Activated naive CD8-positive, alpha-beta T cell treated with anti-CD3 and anti-CD28 coated beads, Interleukin-2, amount 10 ng/mL, durations not matched to agents 7 days and 5 days (primary cell): ENCODE results near the gene AKAP17A. TPM values are rescaled to one million over a fixed set of nuclear protein-coding genes. Genes with fewer than 3 reads are reported as not detected.
"Not testable (repeated sequence)": the region's sequence is repeated elsewhere in the genome, so short reads cannot be mapped to it uniquely, and the experiment has no call there.

Experiments
- ATAC-seq: fragments of 150-1000 bp; cut with Tn5 transposase; one replicate; pipeline ENCODE4 v1.10.0; 2021; ENCODE audit warnings: low read depth, moderate library complexity
- POLR2A ChIA-PET: fragments of 350-600 bp; sonication (Branson Sonifier 250); formaldehyde crosslinking; loops from one replicate; lab custom pipeline; 2021; ENCODE audit warnings: antibody characterized with exemption; lab: Charles Lee
- DNase-seq: peaks from one replicate; pipeline ENCODE4 v3.0.0; 2021
- H3K27ac Mint-ChIP-seq: one replicate; pipeline ENCODE4 v1.8.0; 2022; ENCODE audit warnings: mild to moderate bottlenecking, mixed read lengths
- H3K27me3 Mint-ChIP-seq: one replicate; pipeline ENCODE4 v1.8.0; 2022; ENCODE audit warnings: mild to moderate bottlenecking, moderate library complexity, mixed read lengths
- H3K36me3 Mint-ChIP-seq: one replicate; pipeline ENCODE4 v1.8.0; 2021; ENCODE audit warnings: mild to moderate bottlenecking, mixed read lengths
- H3K4me1 Mint-ChIP-seq: one replicate; pipeline ENCODE4 v1.8.0; 2021; ENCODE audit warnings: mixed read lengths
- H3K4me3 Mint-ChIP-seq: one replicate; pipeline ENCODE4 v1.8.0; 2022; ENCODE audit warnings: mild to moderate bottlenecking, moderate library complexity, mixed read lengths
- H3K9me3 Mint-ChIP-seq: one replicate; pipeline ENCODE4 v1.8.0; 2021; ENCODE audit warnings: mixed read lengths
- total RNA-seq, 2 experiments: library from RNA; stranded (reverse); gene quantifications; one replicate each; pipeline ENCODE4 v1.2.3, GENCODE V29; 2021

Gene AKAP17A, protein sequence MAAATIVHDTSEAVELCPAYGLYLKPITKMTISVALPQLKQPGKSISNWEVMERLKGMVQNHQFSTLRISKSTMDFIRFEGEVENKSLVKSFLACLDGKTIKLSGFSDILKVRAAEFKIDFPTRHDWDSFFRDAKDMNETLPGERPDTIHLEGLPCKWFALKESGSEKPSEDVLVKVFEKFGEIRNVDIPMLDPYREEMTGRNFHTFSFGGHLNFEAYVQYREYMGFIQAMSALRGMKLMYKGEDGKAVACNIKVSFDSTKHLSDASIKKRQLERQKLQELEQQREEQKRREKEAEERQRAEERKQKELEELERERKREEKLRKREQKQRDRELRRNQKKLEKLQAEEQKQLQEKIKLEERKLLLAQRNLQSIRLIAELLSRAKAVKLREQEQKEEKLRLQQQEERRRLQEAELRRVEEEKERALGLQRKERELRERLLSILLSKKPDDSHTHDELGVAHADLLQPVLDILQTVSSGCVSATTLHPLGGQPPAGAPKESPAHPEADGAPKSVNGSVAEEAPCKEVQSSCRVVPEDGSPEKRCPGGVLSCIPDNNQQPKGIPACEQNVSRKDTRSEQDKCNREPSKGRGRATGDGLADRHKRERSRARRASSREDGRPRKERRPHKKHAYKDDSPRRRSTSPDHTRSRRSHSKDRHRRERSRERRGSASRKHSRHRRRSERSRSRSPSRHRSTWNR
- 10 to 100 TPM; 87.8 to 88.1 TPM for total RNA-seq

DNA sequence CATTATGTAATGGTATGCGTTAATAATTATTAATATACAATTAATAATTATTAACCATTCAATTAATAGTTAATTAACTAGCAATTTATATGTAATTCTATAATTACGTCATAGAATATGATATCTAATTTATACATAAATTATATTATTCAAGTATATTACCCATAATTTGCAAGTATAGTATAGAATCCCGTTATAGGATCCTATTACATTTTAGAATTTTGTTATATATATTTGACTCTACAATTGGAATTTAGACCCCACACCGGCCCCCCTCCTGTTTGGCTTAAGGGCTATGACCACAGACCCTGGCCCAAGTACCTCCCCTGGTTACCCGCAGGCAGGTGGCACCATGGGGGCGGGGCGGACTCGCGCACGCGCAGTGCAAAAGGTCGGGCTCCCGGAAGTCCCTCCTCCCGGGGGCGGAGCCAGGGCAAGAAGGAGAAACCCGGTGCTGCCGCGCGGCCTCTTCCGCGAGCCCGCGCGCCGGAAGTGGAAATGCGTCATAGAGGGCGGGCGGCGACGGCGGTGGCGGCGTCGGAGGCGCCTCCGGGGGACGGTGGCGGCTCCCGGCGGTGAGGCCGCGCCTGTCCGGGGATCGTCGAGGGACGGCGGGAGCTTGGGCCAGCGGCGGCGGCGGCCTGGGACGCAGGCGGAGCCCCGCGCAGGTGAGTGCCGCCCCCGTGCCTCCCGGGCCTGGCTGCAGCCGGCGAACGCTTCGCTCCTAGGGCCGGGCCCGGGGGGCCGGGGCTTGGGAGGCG is at the start of gene AKAP17A:
Gene AKAP17A (plus strand): TSS at position 503 of the 761 bp plus-strand sequence. CDS start 1,859 bp downstream, outside the sequence.
- Mint-ChIP-seq H3K36me3 (peaks cover 15% of the 10 kb centered on the region), H3K9me3 (no peaks in the 10 kb centered on the region), H3K4me3 (peak within 1 kb of the TSS; percentile 97), H3K27ac (peak within 1 kb of the TSS; percentile 94), H3K4me1 (peaks cover 7% of the 10 kb centered on the region), H3K27me3 (no peaks in the 10 kb centered on the region)
- POLR2A ChIA-PET: no interaction called here
- ATAC-seq (peak; percentile 86), DNase-seq (peak; percentile 100)

DNA sequence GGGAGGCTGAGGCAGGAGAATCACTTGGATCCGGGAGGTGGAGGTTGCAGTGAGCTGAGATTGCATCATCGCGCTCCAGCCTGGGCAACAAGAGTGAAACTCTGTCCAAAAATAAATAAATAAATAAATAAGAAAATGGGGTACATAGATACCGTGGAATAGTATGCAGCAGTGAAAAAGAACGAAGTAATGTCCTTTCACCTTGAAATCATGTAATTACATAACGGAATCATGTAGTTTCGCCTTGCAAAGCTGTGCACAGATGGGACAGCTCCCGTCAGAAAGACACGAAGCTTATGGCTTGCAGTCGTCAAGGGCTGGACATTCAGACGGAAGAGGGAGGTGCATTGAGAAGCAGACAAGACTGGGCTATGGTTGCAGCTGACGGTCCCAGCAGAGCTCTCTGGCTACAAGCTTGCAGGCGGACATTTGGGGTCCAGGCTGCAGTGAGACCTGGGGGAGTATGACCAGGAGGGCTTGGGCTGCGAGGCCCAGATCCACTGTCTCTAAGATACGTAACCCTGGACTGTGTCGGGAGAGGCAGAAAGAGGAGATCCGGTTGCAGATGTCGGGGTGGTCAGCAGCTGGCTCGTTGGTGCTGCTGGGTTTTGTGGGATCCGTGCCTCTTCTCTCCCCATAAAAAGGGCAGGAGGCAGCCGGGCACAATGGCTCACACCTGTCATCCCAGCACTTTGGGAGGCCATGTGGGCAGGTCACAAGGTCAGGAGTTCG is 48.2 kb upstream of the AKAP17A start:
- H3K27me3 Mint-ChIP-seq: peaks cover 2% of the 10 kb centered on the region
- ATAC-seq (no peak), DNase-seq (peak; percentile 15)
- H3K4me3 Mint-ChIP-seq: no peak overlapping the region
- H3K27ac Mint-ChIP-seq: no peak overlapping the region
- POLR2A ChIA-PET: no interaction called here
- H3K4me1 Mint-ChIP-seq: peaks cover 2% of the 10 kb centered on the region
- H3K9me3 Mint-ChIP-seq: no peaks in the 10 kb centered on the region
- H3K36me3 Mint-ChIP-seq: no peaks in the 10 kb centered on the region

DNA sequence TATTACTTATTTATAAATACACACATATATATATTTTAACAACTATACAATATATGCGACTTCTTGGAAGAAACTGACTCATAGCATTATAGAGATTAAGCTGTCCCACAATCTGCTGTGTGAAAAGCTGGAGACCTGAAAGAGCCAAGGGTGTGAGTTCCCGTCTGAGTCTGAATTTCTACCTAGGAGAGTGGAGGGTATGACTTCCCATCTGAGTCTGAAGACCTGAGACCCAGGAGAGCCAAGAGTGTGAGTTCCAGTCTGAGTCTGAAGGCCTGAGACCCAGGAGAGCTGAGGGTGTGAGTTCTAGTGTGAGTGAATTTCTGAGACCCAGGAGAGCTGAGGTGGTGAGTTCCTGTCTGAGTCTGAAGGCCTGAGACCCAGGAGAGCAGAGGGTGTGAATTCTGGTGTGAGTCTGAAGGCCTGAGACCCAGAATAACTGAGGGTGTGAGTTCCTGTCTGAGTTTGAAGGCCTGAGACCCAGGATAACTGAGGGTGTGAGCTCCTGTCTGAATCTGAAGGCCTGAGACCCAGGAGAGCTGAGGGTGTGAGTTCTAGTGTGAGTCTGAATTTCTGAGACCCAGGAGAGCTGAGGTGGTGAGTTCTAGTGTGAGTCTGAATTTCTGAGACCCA is 45.5 kb upstream of the AKAP17A start:
- Mint-ChIP-seq H3K27me3 (no peaks in the 10 kb centered on the region), H3K4me1 (no peaks in the 10 kb centered on the region), H3K4me3 (no peak overlapping the region), H3K27ac (peak overlapping the region; percentile 14), H3K9me3 (no peaks in the 10 kb centered on the region), H3K36me3 (peaks cover 1% of the 10 kb centered on the region)
- POLR2A ChIA-PET: no interaction called here
- DNase-seq: peak; percentile 8
- ATAC-seq: no peak

GRCh38 chrX:1546691-1547251 is 44.6 kb upstream of the AKAP17A start:
- peak; percentile 12 for DNase-seq
- H3K27me3 Mint-ChIP-seq: peaks cover 2% of the 10 kb centered on the region

DNA sequence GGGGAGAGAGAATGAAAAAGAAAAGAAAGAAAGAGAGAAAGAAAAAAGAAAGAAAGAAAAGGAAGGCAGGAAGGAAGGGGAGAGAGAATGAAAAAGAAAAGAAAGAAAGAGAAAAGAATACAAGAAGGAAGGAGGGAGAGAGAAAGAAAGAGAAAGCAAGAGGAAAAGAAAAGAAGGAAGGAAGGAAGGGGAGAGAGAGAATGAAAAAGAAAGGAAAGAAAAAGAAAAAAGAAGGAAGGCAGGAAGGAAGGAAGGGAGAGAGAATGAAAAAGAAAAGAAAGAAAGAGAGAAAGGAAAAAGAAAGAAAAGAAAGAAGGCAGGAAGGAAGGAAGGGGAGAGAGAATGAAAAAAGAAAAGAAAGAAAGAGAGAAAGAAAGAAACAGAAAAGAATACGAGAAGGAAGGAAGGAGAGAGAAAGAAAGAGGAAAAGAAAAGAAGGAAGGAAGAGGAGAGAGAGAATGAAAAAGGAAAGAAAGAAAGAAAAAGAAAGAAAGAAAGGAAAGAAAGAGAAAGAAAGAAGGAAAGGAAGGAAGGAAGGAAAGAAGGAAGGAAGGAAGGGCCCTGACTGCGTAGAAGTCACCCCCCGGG is 39.4 kb upstream of the AKAP17A start:
- DNase-seq (no peak), ATAC-seq (no peak)
- peaks cover 1% of the 10 kb centered on the region for H3K36me3 Mint-ChIP-seq
- peaks cover 8% of the 10 kb centered on the region for H3K9me3 Mint-ChIP-seq
- peaks cover 2% of the 10 kb centered on the region for H3K27me3 Mint-ChIP-seq
- POLR2A ChIA-PET: no interaction called here
- H3K4me3 Mint-ChIP-seq: no peak overlapping the region
- H3K4me1 Mint-ChIP-seq: peaks cover 15% of the 10 kb centered on the region
- H3K27ac Mint-ChIP-seq: no peak overlapping the region

More at GRCh38 chrX:1546691-1547251, 44.6 kb upstream of the AKAP17A start:
- Mint-ChIP-seq H3K9me3 (no peaks in the 10 kb centered on the region), H3K4me1 (peaks cover 2% of the 10 kb centered on the region), H3K36me3 (peaks cover 1% of the 10 kb centered on the region), H3K4me3 (no peak overlapping the region), H3K27ac (no peak overlapping the region)
- no peak for ATAC-seq
- POLR2A ChIA-PET: no interaction called here

- DNase-seq (no peak), ATAC-seq (peak; percentile 74)
- peak overlapping the region; percentile 12 for H3K4me3 Mint-ChIP-seq
- POLR2A ChIA-PET: no interaction called here
- peaks cover 15% of the 10 kb centered on the region for H3K4me1 Mint-ChIP-seq
- H3K27ac Mint-ChIP-seq: peak overlapping the region; percentile 79
- peaks cover 2% of the 10 kb centered on the region for H3K27me3 Mint-ChIP-seq
- H3K36me3 Mint-ChIP-seq: no peaks in the 10 kb centered on the region
- peaks cover 8% of the 10 kb centered on the region for H3K9me3 Mint-ChIP-seq
These were observed 36.8 kb upstream of the AKAP17A start for GRCh38 chrX:1554469-1555210.

- Mint-ChIP-seq H3K27me3 (peaks cover 2% of the 10 kb centered on the region), H3K4me3 (peak overlapping the region; percentile 12), H3K27ac (peak overlapping the region; percentile 79), H3K9me3 (peaks cover 8% of the 10 kb centered on the region), H3K36me3 (no peaks in the 10 kb centered on the region), H3K4me1 (peaks cover 15% of the 10 kb centered on the region)
- DNase-seq: no peak
- POLR2A ChIA-PET: no interaction called here
- ATAC-seq: no peak
These were observed 36.0 kb upstream of the AKAP17A start for GRCh38 chrX:1555370-1555769.

GRCh38 chrX:1557442-1557841 is 34.0 kb upstream of the AKAP17A start:
- POLR2A ChIA-PET, H3K27ac Mint-ChIP-seq, H3K9me3 Mint-ChIP-seq, H3K4me3 Mint-ChIP-seq, H3K27me3 Mint-ChIP-seq, ATAC-seq, H3K36me3 Mint-ChIP-seq, DNase-seq: not testable (repeated sequence)
- peaks cover 16% of the 10 kb centered on the region for H3K4me1 Mint-ChIP-seq

- Mint-ChIP-seq H3K9me3 (peaks cover 6% of the 10 kb centered on the region), H3K27me3 (no peaks in the 10 kb centered on the region), H3K36me3 (no peaks in the 10 kb centered on the region), H3K4me3 (no peak overlapping the region), H3K4me1 (peaks cover 17% of the 10 kb centered on the region), H3K27ac (no peak overlapping the region)
- DNase-seq (no peak), ATAC-seq (no peak)
- POLR2A ChIA-PET: no interaction called here
These were observed 32.5 kb upstream of the AKAP17A start for GRCh38 chrX:1558761-1559468.

DNA sequence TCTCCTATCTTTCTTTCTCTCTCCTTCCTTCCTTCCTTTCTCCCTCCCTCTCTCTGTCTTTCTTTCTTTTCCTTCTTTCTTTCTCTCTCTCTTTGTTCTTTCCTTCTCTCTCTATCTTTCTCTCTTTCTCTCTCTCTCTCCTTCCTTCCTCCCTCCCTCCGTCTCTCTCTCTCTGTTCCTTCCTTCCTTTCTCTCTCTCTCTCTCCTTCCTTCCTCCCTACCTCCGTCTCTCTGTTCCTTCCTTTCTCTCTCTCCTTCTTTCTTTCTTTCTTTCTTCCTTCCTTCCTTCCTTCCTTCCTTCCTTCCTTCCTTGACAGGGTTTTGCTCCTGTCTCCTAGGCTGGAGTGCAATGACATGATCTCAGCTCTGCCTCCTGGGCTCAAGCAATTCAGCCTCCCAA is 30.2 kb upstream of the AKAP17A start:
- H3K4me3 Mint-ChIP-seq: no peak overlapping the region
- ATAC-seq: no peak
- no peaks in the 10 kb centered on the region for H3K9me3 Mint-ChIP-seq
- H3K36me3 Mint-ChIP-seq: no peaks in the 10 kb centered on the region
- no peaks in the 10 kb centered on the region for H3K27me3 Mint-ChIP-seq
- peaks cover 12% of the 10 kb centered on the region for H3K4me1 Mint-ChIP-seq
- POLR2A ChIA-PET: no interaction called here
- DNase-seq: no peak
- peak overlapping the region; percentile 57 for H3K27ac Mint-ChIP-seq

- POLR2A ChIA-PET, DNase-seq, ATAC-seq, H3K27ac Mint-ChIP-seq, H3K9me3 Mint-ChIP-seq, H3K4me3 Mint-ChIP-seq, H3K36me3 Mint-ChIP-seq, H3K27me3 Mint-ChIP-seq: not testable (repeated sequence)
- H3K4me1 Mint-ChIP-seq: peaks cover 12% of the 10 kb centered on the region
These were observed 27.3 kb upstream of the AKAP17A start for GRCh38 chrX:1564077-1564476.
